Left ventricle myocardium inferior (tissue), 1 donor: ENCODE results near the gene PPP1R14C. TPM values are rescaled to one million over a fixed set of nuclear protein-coding genes. Genes with fewer than 3 reads are reported as not detected.

Source experiments
- DNase-seq: peaks from one replicate; pipeline ENCODE4 v3.0.0-alpha.2; 2020
- H3K27ac ChIP-seq: fragments of 200-600 bp; replicated peaks from 2 replicates; pipeline ENCODE4 v1.8.0; 2021
- H3K27me3 ChIP-seq: fragments of 200-600 bp; 2 replicates; pipeline ENCODE4 v1.8.0; 2021; ENCODE audit warnings: low read depth
- H3K36me3 ChIP-seq: fragments of 200-600 bp; 2 replicates; pipeline ENCODE4 v1.8.0; 2021
- H3K4me1 ChIP-seq: fragments of 200-600 bp; 2 replicates; pipeline ENCODE4 v1.8.0; 2021
- H3K4me3 ChIP-seq: fragments of 200-600 bp; 2 replicates; pipeline ENCODE4 v1.8.0; 2021; ENCODE audit warnings: mild to moderate bottlenecking, moderate library complexity
- H3K9me3 ChIP-seq: fragments of 200-600 bp; replicated peaks from 2 replicates; pipeline ENCODE4 v1.8.0; 2021
- CTCF ChIP-seq: fragments of 200-600 bp; IDR thresholded peaks from 2 replicates; pipeline ENCODE4 v1.8.0; 2021; ENCODE audit warnings: antibody characterized with exemption, mild to moderate bottlenecking, borderline replicate concordance
- intact Hi-C: fragments of 100-400 bp; cut with micrococcal nuclease; formaldehyde crosslinking; loops from one replicate; pipeline ENCODE4 v1.11.0; 2022
- total RNA-seq: library from RNA; stranded (reverse); fragmentation: NEBNext Ultra II Directional; extraction: Animal tissue kit (Norgen Biotek cat#: 25700); gene quantifications from one replicate; pipeline ENCODE4 v1.2.1, GENCODE V29; 2021
- donor health status: DM: no; HTN: yes; CAD: no; lungs with severe emphysema.

PPP1R14C gene
- total RNA-seq, 1 donor from 2014 or later = 116 TPM

DNA sequence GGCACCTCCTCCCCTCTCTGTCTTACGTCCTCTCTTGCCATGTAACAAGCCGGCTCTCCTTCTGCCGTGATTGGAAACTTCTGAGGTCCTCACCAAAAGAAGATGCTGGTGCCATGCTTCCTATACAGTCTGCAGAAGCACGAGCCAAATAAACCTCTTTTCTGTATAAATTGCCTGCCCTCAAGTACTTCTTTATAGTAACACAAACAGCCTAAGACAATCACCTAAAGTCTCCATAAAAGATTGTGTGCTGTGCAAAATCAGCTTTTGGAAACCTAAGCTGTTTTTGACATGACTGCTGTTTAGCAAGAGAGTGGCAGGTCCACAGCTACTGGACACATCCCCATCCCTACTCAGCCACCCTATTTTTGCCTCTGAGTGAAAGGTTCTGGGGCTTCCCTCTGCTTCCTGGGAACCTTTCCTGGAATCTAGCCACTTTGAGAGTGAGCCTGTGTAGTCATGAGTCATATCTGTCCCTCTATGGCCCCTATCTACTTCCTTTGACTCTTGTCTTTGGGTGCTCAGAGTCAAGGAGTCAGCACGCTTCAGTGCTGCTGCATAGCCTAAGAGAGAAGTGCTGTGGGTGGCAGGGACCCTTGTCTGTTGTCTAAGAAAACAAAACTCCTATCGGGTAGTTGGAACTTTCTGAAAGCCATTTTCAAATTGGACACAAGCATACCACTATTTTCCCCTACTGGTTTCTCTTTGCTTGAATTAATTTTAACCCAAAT is 110.0 kb downstream of the PPP1R14C start:
- intact Hi-C loops = no loop called here
- peaks cover 4% of the 10 kb centered on the region for H3K9me3 ChIP-seq

DNA sequence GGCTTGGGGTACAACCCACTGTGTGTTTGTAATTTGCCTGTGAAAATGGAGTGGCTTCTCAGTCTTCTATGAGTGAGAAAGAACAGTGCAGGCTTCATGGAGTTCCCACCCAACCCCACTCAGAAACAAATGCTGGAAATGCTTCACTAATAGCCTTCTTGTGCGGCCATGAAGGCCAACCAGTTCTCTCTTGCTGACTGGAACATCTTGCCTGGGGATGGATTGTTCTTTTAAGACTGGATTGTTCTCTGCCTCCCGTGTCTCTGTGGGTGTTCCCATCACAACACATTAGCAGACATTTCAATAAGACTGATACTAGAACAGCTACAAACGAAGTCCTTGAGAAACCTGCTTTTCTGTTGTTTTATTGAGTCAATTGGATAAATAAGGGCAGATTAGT is 110.6 kb downstream of the PPP1R14C start:
- H3K4me1 ChIP-seq = peaks cover 50% of the 10 kb centered on the region
- TF ChIP-seq CTCF = no peak
- DNase-seq = no peak
- no peak overlapping the region for H3K27ac ChIP-seq
- no peak overlapping the region for H3K4me3 ChIP-seq
- H3K9me3 ChIP-seq = no peaks in the 10 kb centered on the region
- intact Hi-C loops = no loop called here
- H3K36me3 ChIP-seq = no peaks in the 10 kb centered on the region
- H3K27me3 ChIP-seq = peaks cover 9% of the 10 kb centered on the region

More for the DNA sequence above, 110.0 kb downstream of the PPP1R14C start:
- Histone ChIP-seq H3K27me3 (peaks cover 9% of the 10 kb centered on the region), H3K36me3 (peaks cover 2% of the 10 kb centered on the region), H3K4me1 (peaks cover 50% of the 10 kb centered on the region), H3K4me3 (no peak overlapping the region), H3K27ac (no peak overlapping the region)
- TF ChIP-seq CTCF = no peak
- DNase-seq = no peak

- DNase-seq = no peak
- TF ChIP-seq CTCF = no peak
- H3K27me3 ChIP-seq = peaks cover 9% of the 10 kb centered on the region
- H3K4me1 ChIP-seq = peaks cover 50% of the 10 kb centered on the region
- H3K36me3 ChIP-seq = no peaks in the 10 kb centered on the region
- H3K9me3 ChIP-seq = no peaks in the 10 kb centered on the region
- H3K4me3 ChIP-seq = no peak overlapping the region
- H3K27ac ChIP-seq = no peak overlapping the region
- intact Hi-C loops = no loop called here
Observed at GRCh38 chr6:150254770-150255169, 111.9 kb downstream of the PPP1R14C start.

GRCh38 chr6:150255840-150256239 is 113.0 kb downstream of the PPP1R14C start:
- no peak for TF ChIP-seq CTCF
- DNase-seq = no peak
- Histone ChIP-seq H3K27me3 (peaks cover 9% of the 10 kb centered on the region), H3K36me3 (no peaks in the 10 kb centered on the region), H3K27ac (no peak overlapping the region), H3K4me1 (peaks cover 45% of the 10 kb centered on the region), H3K4me3 (no peak overlapping the region), H3K9me3 (no peaks in the 10 kb centered on the region)
- intact Hi-C loops = no loop called here

- intact Hi-C loops = no loop called here
- TF ChIP-seq CTCF = no peak
- Histone ChIP-seq H3K9me3 (no peaks in the 10 kb centered on the region), H3K27ac (no peak overlapping the region), H3K36me3 (no peaks in the 10 kb centered on the region), H3K4me1 (peaks cover 36% of the 10 kb centered on the region), H3K27me3 (peaks cover 9% of the 10 kb centered on the region), H3K4me3 (no peak overlapping the region)
- DNase-seq = no peak
Observed at GRCh38 chr6:150256618-150257272, 113.9 kb downstream of the PPP1R14C start.
